Activated B cell treated with CpG ODN at 0.5 μM for 24 hours (primary cell): ENCODE results near the gene VOPP1. TPM values are rescaled to one million over a fixed set of nuclear protein-coding genes. Genes with fewer than 3 reads are reported as not detected.

Experiments
- ATAC-seq: fragments of 200-7000 bp; cut with Tn5 transposase; one replicate; pipeline ENCODE4 v1.10.0; 2021; ENCODE audit warnings: low read depth, mild to moderate bottlenecking, moderate library complexity
- CTCF ChIA-PET: fragments of 350-600 bp; sonication (Branson Sonifier 250); formaldehyde crosslinking; loops from one replicate; lab custom pipeline; 2021; ENCODE audit warnings: antibody characterized with exemption; lab: Charles Lee
- POLR2A ChIA-PET: fragments of 350-600 bp; sonication (Branson Sonifier 250); formaldehyde crosslinking; loops from one replicate; lab custom pipeline; 2021; ENCODE audit warnings: antibody characterized with exemption; lab: Charles Lee
- DNase-seq: peaks from one replicate; pipeline ENCODE4 v3.0.0; 2022
- H3K27ac Mint-ChIP-seq: one replicate; pipeline ENCODE4 v1.8.0; 2020; ENCODE audit warnings: mixed read lengths
- H3K27me3 Mint-ChIP-seq: one replicate; pipeline ENCODE4 v1.8.0; 2021; ENCODE audit warnings: mixed read lengths
- H3K36me3 Mint-ChIP-seq: one replicate; pipeline ENCODE4 v1.8.0; 2021; ENCODE audit warnings: low read depth, mixed read lengths
- H3K4me1 Mint-ChIP-seq: one replicate; pipeline ENCODE4 v1.8.0; 2021; ENCODE audit warnings: mixed read lengths
- H3K4me3 Mint-ChIP-seq: one replicate; pipeline ENCODE4 v1.8.0; 2020; ENCODE audit warnings: mild to moderate bottlenecking, mixed read lengths
- H3K9me3 Mint-ChIP-seq: one replicate; pipeline ENCODE4 v1.8.0; 2020; ENCODE audit warnings: mixed read lengths
- CTCF ChIP-seq: fragments of 200-600 bp; IDR thresholded peaks from one replicate; pipeline ENCODE4 v1.8.0; 2022; ENCODE audit warnings: antibody characterized with exemption, mild to moderate bottlenecking
- intact Hi-C: fragments of 100-400 bp; cut with micrococcal nuclease; formaldehyde crosslinking; loops from one replicate; pipeline ENCODE4 v1.15.1; 2024
- total RNA-seq: library from RNA; stranded (reverse); gene quantifications from 2 replicates; pipeline ENCODE4 v1.2.3, GENCODE V29; 2022

Gene VOPP1
- total RNA-seq, 1 donor from 2014 or later: 438 TPM

- no peak for TF ChIP-seq CTCF
- H3K9me3 Mint-ChIP-seq: no peaks in the 10 kb centered on the region
- ATAC-seq: no peak
- no peaks in the 10 kb centered on the region for H3K27me3 Mint-ChIP-seq
- no peaks in the 10 kb centered on the region for H3K36me3 Mint-ChIP-seq
- intact Hi-C loops: loop anchor here (2.0 kb wide), 1 partner anchor 34 kb away; no protein-coding TSS in a partner anchor
- H3K4me1 Mint-ChIP-seq: peaks cover 41% of the 10 kb centered on the region
- H3K4me3 Mint-ChIP-seq: no peak overlapping the region
- no peak overlapping the region for H3K27ac Mint-ChIP-seq
- ChIA-PET CTCF (interaction anchor here (1.7 to 2.2 kb wide), 4 partner anchors 8 to 58 kb away, joined by 4 to 8 read pairs (median 7); partner anchors contain the start of gene VOPP1), POLR2A (interaction anchor here (0.8 to 2.0 kb wide), 3 partner anchors 19 to 59 kb away, joined by 3 to 5 read pairs (median 3); no protein-coding TSS in a partner anchor)
- DNase-seq: no peak
Observed at GRCh38 chr7:55592492-55592891, 20.2 kb upstream of the VOPP1 start.

- no peaks in the 10 kb centered on the region for H3K27me3 Mint-ChIP-seq
- no peak for TF ChIP-seq CTCF
- H3K4me1 Mint-ChIP-seq: peaks cover 31% of the 10 kb centered on the region
- no peak for DNase-seq
- no peaks in the 10 kb centered on the region for H3K9me3 Mint-ChIP-seq
- H3K4me3 Mint-ChIP-seq: no peak overlapping the region
- CTCF ChIA-PET: no interaction called here
- no peak overlapping the region for H3K27ac Mint-ChIP-seq
- POLR2A ChIA-PET: interaction anchor here (2.0 kb wide), 1 partner anchor 58 kb away, joined by 5 read pairs; no protein-coding TSS in a partner anchor
- intact Hi-C loops: no loop called here
- ATAC-seq: peak; percentile 83
- H3K36me3 Mint-ChIP-seq: no peaks in the 10 kb centered on the region
Observed at GRCh38 chr7:55591282-55591931, 19.1 kb upstream of the VOPP1 start.

DNA sequence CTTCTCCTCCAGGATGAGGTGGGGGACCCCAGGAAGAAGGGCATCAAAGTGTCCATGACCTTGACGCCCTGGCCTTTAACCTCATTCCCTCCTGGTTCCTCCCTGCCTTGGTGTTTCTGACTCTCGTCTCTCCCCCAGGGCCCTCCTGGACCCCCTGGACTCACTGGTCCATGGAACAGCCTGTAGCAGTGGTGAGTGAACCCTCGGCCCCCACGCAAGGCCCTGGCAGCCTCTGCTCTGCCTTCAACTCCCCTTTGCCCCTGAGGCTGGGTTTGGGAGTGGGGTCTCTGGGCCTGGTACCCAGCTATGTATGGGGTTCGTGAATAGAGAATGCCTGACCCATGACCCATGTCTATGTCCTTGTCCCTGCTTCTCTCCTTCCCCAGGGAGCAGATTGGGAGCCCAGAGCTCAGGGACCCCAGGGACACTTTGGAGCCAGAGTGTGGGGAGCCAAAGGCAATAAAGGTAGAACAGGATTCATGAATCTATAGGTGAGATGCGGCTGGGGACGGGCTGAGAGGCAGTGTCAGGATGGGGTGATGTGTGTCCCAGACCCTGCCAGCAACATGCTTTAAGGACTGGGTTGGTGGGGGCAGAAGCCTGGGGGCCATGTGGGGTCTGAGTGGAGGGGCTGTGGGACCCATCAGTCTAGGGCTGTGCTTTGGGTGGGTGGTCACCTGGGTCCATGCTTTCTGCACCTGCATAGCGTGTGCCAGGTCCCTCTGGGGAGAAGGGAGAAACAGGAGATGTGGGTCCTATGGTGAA, 18.4 kb upstream of the VOPP1 start:
- Mint-ChIP-seq H3K27ac (no peak overlapping the region), H3K9me3 (no peaks in the 10 kb centered on the region), H3K4me3 (no peak overlapping the region), H3K36me3 (no peaks in the 10 kb centered on the region), H3K4me1 (peaks cover 31% of the 10 kb centered on the region), H3K27me3 (no peaks in the 10 kb centered on the region)
- ATAC-seq (no peak), DNase-seq (no peak)
- POLR2A ChIA-PET: no interaction called here
- no peak for TF ChIP-seq CTCF
- CTCF ChIA-PET: no interaction called here
- intact Hi-C loops: no loop called here

GRCh38 chr7:55589905-55590304, 17.6 kb upstream of the VOPP1 start:
- Mint-ChIP-seq H3K4me3 (no peak overlapping the region), H3K27ac (peak overlapping the region; percentile 14), H3K27me3 (no peaks in the 10 kb centered on the region), H3K36me3 (no peaks in the 10 kb centered on the region), H3K9me3 (no peaks in the 10 kb centered on the region), H3K4me1 (peaks cover 38% of the 10 kb centered on the region)
- DNase-seq (no peak), ATAC-seq (no peak)
- intact Hi-C loops: loop anchor here (2.0 kb wide), 1 partner anchor 15 kb away; no protein-coding TSS in a partner anchor
- CTCF ChIA-PET: no interaction called here
- POLR2A ChIA-PET: no interaction called here
- TF ChIP-seq CTCF: no peak
